ENCODE results near the gene ADD3. TPM values are rescaled to one million over a fixed set of nuclear protein-coding genes. Genes with fewer than 3 reads are reported as not detected.

Gene ADD3
- total and polyA plus RNA-seq, 10 of the 15 experiments (the other 5 are each of a cell fraction or from before 2014, with no cell fraction given): 27.3 to 129 (median 67.8) TPM

- 44% methylated on average over 3 of the region's 3 CpGs for WGBS (ENCODE audit: insufficient coverage, insufficient replicate concordance, low lambda C conversion rate, missing lambda C conversion rate)
- no peaks in the 10 kb centered on the region for H4K20me1 ChIP-seq (ENCODE audit: control insufficient read depth, insufficient read depth)
- ChIA-PET RAD21 (ENCODE audit: unreplicated experiment) (interaction anchor here (0.9 to 1.0 kb wide), 2 partner anchors 9 to 88 kb away, joined by 3 read pairs; no protein-coding TSS in a partner anchor), SMC1A (ENCODE audit: uncharacterized antibody, unreplicated experiment) (interaction anchor here (1.0 to 1.2 kb wide), 2 partner anchors 14 to 17 kb away, joined by 3 read pairs; no protein-coding TSS in a partner anchor), POLR2A (no interaction called here), CTCF (interaction anchor here (0.7 to 1.4 kb wide), 5 partner anchors 14 to 118 kb away, joined by 3 to 5 read pairs (median 3); no protein-coding TSS in a partner anchor)
- no peak overlapping the region for H3K27ac ChIP-seq (ENCODE audit: control insufficient read depth, insufficient read depth)
- no peak overlapping the region for H3K9ac ChIP-seq (ENCODE audit: control insufficient read depth, insufficient read depth, low read length)
- peaks cover 2 to 3% of the 10 kb centered on the region in 2 experiments; a peak in 3 of 4 replicates for H3K27me3 ChIP-seq (replicated peaks in 1 of 2; ENCODE audit: control insufficient read depth in 2 of 2, insufficient read depth in 2 of 2, low read length in 1 of 2)
- no peaks in the 10 kb centered on the region for H3K79me2 ChIP-seq (ENCODE audit: control insufficient read depth, insufficient read depth, low read length)
- no peak for TF ChIP-seq PAX5 (IDR thresholded peaks at IDR 0.05; ENCODE audit: borderline replicate concordance, low read depth, low read length)
- TF ChIP-seq RBBP5 (conservative IDR thresholded peaks at IDR 0.05): no peak
- TF ChIP-seq ATF3 (IDR thresholded peaks at IDR 0.05; ENCODE audit: borderline replicate concordance, extremely low read depth, low read depth, low read length): no peak
- no peak for TF ChIP-seq HDGF (IDR thresholded peaks at IDR 0.05)
- no peak for TF ChIP-seq PAX8 (IDR thresholded peaks at IDR 0.05)
- no peak for TF ChIP-seq ZBTB40 (IDR thresholded peaks at IDR 0.05; ENCODE audit: borderline replicate concordance)
- no peak for TF ChIP-seq MLLT1 (IDR thresholded peaks at IDR 0.05)
- FAIRE-seq: no peak
- H3K4me3 ChIP-seq: no peak overlapping the region
- no TSS peak for BruUV-seq (replicated peaks)
- no peak for DNase-seq (ENCODE audit: low read depth, low spot score)
- H2AFZ ChIP-seq (ENCODE audit: control insufficient read depth, low read depth, low read length): no peak overlapping the region
- no peaks in the 10 kb centered on the region for H3K9me3 ChIP-seq (replicated peaks; ENCODE audit: control insufficient read depth, insufficient read depth, low read length)
- no peak for ATAC-seq
- no peak overlapping the region for H3K4me2 ChIP-seq (ENCODE audit: control insufficient read depth, insufficient read depth)
- H3K4me1 ChIP-seq (ENCODE audit: control insufficient read depth, insufficient read depth, low read length): no peaks in the 10 kb centered on the region
- in situ Hi-C loops (cut with MboI): no loop called here
- no peaks in the 10 kb centered on the region for H3K36me3 ChIP-seq (ENCODE audit: control insufficient read depth in 2 of 2, insufficient read depth in 2 of 2, low read length in 1 of 2)
- intact Hi-C loops (cut with micrococcal nuclease; ENCODE audit: unreplicated experiment): no loop called here
Observed at GRCh38 chr10:109971634-109972033, 36.1 kb upstream of the ADD3 start.

Data from GM12878 (cell line).